Endodermal cell (in vitro differentiated cells): ENCODE measurements around the gene ZBTB7C. TPM values are rescaled to one million over a fixed set of nuclear protein-coding genes. Genes with fewer than 3 reads are reported as not detected.
A peak's percentile ranks its signal among the peaks of the same experiment; 100 is the strongest.

Experiments used
- DNase-seq: peaks from one replicate; pipeline ENCODE4 v3.0.0-alpha.2; 2017
- H3K27ac ChIP-seq: 2 replicates; pipeline ENCODE4 v1.5.1; 2013; ENCODE audit warnings: mild to moderate bottlenecking, low read depth, low read length, moderate library complexity
- H3K27me3 ChIP-seq: 2 replicates; pipeline ENCODE4 v1.6.1; 2013; ENCODE audit warnings: mild to moderate bottlenecking, low read length, moderate library complexity; ENCODE audit not compliant: insufficient read depth, control insufficient read depth, poor library complexity, severe bottlenecking
- H3K36me3 ChIP-seq: 2 replicates; pipeline ENCODE4 v1.7.0; 2013; ENCODE audit warnings: mild to moderate bottlenecking, low read length, moderate library complexity; ENCODE audit not compliant: control insufficient read depth, insufficient read depth
- H3K4me1 ChIP-seq: one replicate; pipeline ENCODE4 v1.7.0; 2013; ENCODE audit warnings: low read length; ENCODE audit not compliant: control insufficient read depth, insufficient read depth
- H3K4me3 ChIP-seq: 2 replicates; pipeline ENCODE4 v1.5.1; 2013; ENCODE audit warnings: mild to moderate bottlenecking, low read length, moderate library complexity
- H3K9ac ChIP-seq: 2 replicates; pipeline ENCODE4 v1.6.1; 2013; ENCODE audit warnings: mild to moderate bottlenecking, low read length, moderate library complexity; ENCODE audit not compliant: poor library complexity, severe bottlenecking; ENCODE audit errors: extremely low read depth
- H3K9me3 ChIP-seq: 2 replicates; pipeline ENCODE4 v1.6.1; 2013; ENCODE audit warnings: mild to moderate bottlenecking, low read length, moderate library complexity; ENCODE audit not compliant: control insufficient read depth
- H3K27ac Mint-ChIP-seq: 2 replicates; pipeline ENCODE4 v1.8.0; 2020; ENCODE audit warnings: mixed read lengths
- H3K27me3 Mint-ChIP-seq: 2 replicates; pipeline ENCODE4 v1.8.0; 2021; ENCODE audit warnings: mild to moderate bottlenecking, mixed read lengths; ENCODE audit not compliant: insufficient read depth
- H3K36me3 Mint-ChIP-seq: 2 replicates; pipeline ENCODE4 v1.8.0; 2020; ENCODE audit warnings: low read depth, mixed read lengths
- H3K4me1 Mint-ChIP-seq: 2 replicates; pipeline ENCODE4 v1.8.0; 2020; ENCODE audit warnings: mixed read lengths
- H3K4me3 Mint-ChIP-seq: 2 replicates; pipeline ENCODE4 v1.8.0; 2020; ENCODE audit warnings: mild to moderate bottlenecking, moderate library complexity, mixed read lengths
- H3K9me3 Mint-ChIP-seq: 2 replicates; pipeline ENCODE4 v1.8.0; 2020; ENCODE audit warnings: mild to moderate bottlenecking, mixed read lengths
- CTCF ChIP-seq: fragments of 200-600 bp; sonication (generic); conservative IDR thresholded peaks from 2 replicates; pipeline ENCODE4 v1.5.0; 2021; ENCODE audit warnings: antibody characterized with exemption, mild to moderate bottlenecking
- WGBS, 2 experiments: methylation state at CpG; one replicate each; pipeline versions ENCODE4 v1.1.5 to v1.1.7; 2013; ENCODE audit warnings: missing lambda C conversion rate in 2 of 2, mixed read lengths in 1 of 2; ENCODE audit not compliant: insufficient coverage in 1 of 2, insufficient read length in 1 of 2; 5-methylcytosine and 5-hydroxymethylcytosine counted together
- total RNA-seq, 2 donors: library from RNA; stranded (reverse); fragmentation: NEBNext Ultra II Directional in 1 of 2; extraction: Animal tissue kit (Norgen Biotek cat#: 25700) in 1 of 2; gene quantifications; 2 replicates in 1 of 2; 3 replicates in 1 of 2; pipeline ENCODE4 v1.2.1, GENCODE V29; 2021

Gene ZBTB7C
- total RNA-seq, 2 donors from 2014 or later: 0.31 to 0.62 TPM

- Mint-ChIP-seq H3K4me1 (peaks cover 2% of the 10 kb centered on the region), H3K36me3 (no peaks in the 10 kb centered on the region), H3K4me3 (no peak overlapping the region), H3K27me3 (peaks cover 15% of the 10 kb centered on the region), H3K9me3 (no peaks in the 10 kb centered on the region), H3K27ac (no peak overlapping the region)
- H3K27ac ChIP-seq: peak overlapping the region; percentile 90
- no peak for TF ChIP-seq CTCF
- no peak overlapping the region for H3K4me3 ChIP-seq
- H3K4me1 ChIP-seq: peaks cover 1% of the 10 kb centered on the region
- no peaks in the 10 kb centered on the region for H3K9me3 ChIP-seq
- 66 to 79% methylated on average over 17 to 20 of the region's 20 CpGs for WGBS, 2 experiments
- DNase-seq: no peak
- no peaks in the 10 kb centered on the region for H3K36me3 ChIP-seq
- H3K27me3 ChIP-seq: no peaks in the 10 kb centered on the region
- H3K9ac ChIP-seq: no peak overlapping the region
Observed at GRCh38 chr18:48186131-48186766, 222.9 kb downstream of the ZBTB7C start.

- H3K9me3 Mint-ChIP-seq: no peaks in the 10 kb centered on the region
- Histone ChIP-seq H3K4me3 (no peak overlapping the region), H3K27me3 (no peaks in the 10 kb centered on the region), H3K4me1 (no peaks in the 10 kb centered on the region), H3K9me3 (no peaks in the 10 kb centered on the region), H3K9ac (no peak overlapping the region), H3K27ac (no peak overlapping the region), H3K36me3 (no peaks in the 10 kb centered on the region)
- 89 to 100% methylated on average over 4 to 6 of the region's 6 CpGs for WGBS, 2 experiments
- H3K36me3 Mint-ChIP-seq: no peaks in the 10 kb centered on the region
- H3K27me3 Mint-ChIP-seq: peaks cover 19% of the 10 kb centered on the region
- no peak overlapping the region for H3K27ac Mint-ChIP-seq
- no peak overlapping the region for H3K4me3 Mint-ChIP-seq
- no peak for TF ChIP-seq CTCF
- no peaks in the 10 kb centered on the region for H3K4me1 Mint-ChIP-seq
- no peak for DNase-seq
Observed at GRCh38 chr18:48184118-48184517, 225.1 kb downstream of the ZBTB7C start.

- no peak for DNase-seq
- no peak overlapping the region for H3K4me3 ChIP-seq
- Mint-ChIP-seq H3K36me3 (no peaks in the 10 kb centered on the region), H3K27ac (no peak overlapping the region), H3K27me3 (peaks cover 18% of the 10 kb centered on the region), H3K4me1 (no peaks in the 10 kb centered on the region), H3K9me3 (no peaks in the 10 kb centered on the region), H3K4me3 (no peak overlapping the region)
- H3K9ac ChIP-seq: no peak overlapping the region
- TF ChIP-seq CTCF: no peak
- no peaks in the 10 kb centered on the region for H3K4me1 ChIP-seq
- no peaks in the 10 kb centered on the region for H3K36me3 ChIP-seq
- H3K27me3 ChIP-seq: no peaks in the 10 kb centered on the region
- no peaks in the 10 kb centered on the region for H3K9me3 ChIP-seq
- WGBS, 2 experiments: 88% methylated on average over 2 of the region's 2 CpGs
- H3K27ac ChIP-seq: no peak overlapping the region
Observed at GRCh38 chr18:48183613-48184012, 225.6 kb downstream of the ZBTB7C start.
